SW480 (cell line): Measurements from ENCODE around the gene SLC9A7.
A peak's percentile ranks its signal among the peaks of the same experiment; 100 is the strongest.
"Not testable (repeated sequence)": the region's sequence is repeated elsewhere in the genome, so short reads cannot be mapped to it uniquely, and the experiment has no call there.

Experiments used
- DNase-seq: peaks from one replicate; pipeline ENCODE4 v3.0.0-alpha.2; 2016; ENCODE audit warnings: low spot score

The SLC9A7 gene

DNA sequence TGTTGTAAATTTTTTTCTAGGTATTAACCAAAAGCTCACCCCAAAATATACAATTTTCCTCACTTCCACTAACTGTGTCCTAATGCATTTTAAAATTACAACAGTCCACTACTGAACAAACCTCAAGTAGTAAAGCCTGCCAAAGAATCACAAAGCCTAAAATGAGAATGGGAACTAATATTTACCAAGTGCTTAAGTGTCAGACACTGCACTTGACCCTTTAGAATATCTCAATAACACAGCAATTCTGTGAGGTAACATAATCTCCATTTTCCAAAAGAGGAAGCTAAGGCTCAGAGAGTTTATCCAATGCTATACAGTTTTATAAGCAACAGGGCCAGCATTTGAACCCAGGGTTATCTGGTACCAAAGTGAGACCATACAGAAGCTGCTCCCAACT, 4.9 kb downstream of the SLC9A7 start:
- no peak for DNase-seq

DNA sequence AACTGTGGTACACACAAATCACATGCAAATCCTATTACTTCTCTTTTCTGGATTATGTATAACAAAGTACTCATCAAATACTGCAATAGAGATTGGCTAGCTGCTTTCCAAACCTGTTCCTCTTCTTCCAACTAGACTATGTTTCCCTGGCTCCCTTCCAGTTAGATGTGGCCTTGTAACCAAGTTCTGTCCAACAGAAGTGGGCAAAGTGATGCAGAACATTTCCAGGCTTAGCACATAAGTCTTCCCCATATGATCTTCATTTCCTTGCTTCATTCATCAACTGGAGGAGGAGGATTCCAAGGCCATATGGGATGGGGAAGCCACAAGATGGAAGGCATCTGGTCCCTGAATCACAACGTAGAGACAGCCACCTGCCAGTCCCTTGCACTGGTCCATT, 8.0 kb downstream of the SLC9A7 start:
- no peak for DNase-seq

DNA sequence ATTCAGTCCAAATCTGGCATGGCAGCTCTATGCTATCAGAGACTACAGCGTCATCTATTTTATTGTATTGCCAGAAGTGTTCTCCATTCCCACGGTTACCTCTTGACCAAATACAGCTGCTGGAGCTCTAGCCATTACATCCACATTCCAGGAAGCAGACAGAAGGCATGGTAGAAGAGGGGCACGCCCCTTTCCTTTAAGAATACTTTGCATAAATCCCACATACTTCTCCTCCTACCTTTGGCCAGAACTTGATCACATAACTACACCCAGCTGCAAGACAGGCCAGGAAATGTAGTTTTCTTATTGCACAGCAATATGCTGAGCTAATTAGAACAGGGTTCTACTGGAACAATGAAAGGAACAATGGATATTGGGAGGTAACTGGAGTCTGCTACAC, 14.9 kb downstream of the SLC9A7 start:
- DNase-seq: no peak

DNA sequence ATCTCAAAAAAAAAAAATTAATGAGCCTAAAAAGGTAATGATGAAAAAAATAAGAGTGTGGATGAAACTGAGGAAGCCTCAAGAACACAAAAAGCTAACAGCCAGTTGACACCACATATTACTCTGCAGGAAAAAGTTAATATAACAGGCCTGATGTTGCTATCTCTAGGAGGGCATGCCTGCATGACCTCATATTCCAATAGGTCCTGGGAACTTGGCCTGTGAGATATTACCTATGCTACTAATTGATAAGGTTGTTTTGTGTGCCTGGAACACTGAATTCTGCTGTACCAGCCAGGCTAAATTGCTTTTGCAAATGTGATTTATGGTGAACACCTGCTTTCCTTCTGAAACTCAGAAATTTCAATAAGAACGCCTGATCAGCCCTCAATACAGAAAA, 15.9 kb downstream of the SLC9A7 start:
- DNase-seq: no peak

DNA sequence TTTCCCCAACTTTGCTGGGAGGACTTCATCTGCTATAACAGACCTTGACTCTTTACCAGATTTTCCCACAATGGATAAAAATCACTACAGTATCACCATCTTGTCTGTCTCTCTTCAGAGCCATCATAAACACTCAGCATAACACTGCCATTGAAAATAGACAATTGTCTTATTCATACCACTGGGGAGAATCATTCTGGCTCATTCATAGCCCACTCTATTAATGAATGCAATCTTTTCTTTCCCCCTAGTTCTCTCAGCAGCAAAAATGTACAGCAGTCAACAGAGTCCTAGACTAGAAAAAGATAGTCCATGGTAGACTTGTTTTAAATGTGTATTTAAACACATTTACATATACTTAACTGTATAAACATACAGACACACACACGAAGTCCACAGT, 19.2 kb downstream of the SLC9A7 start:
- DNase-seq: no peak

DNA sequence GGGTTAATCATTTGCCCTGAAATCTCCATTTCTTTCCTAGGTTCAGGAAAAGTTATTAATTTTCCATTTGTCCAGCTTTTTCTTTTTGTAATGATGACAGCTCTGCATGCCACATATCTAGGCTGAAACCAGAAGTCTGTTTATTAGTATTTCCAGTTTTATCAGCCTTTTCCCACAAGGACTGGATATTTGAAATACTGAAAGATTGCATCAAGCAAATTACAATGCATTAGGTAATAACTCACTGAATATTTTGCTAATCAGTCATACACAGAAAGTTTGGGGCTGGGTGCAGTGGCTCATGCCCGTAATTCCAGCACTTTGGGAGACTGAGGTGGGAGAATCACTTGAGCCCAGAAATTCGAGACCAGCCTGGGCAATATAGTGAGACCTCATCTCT, 21.5 kb downstream of the SLC9A7 start:
- DNase-seq: no peak

DNA sequence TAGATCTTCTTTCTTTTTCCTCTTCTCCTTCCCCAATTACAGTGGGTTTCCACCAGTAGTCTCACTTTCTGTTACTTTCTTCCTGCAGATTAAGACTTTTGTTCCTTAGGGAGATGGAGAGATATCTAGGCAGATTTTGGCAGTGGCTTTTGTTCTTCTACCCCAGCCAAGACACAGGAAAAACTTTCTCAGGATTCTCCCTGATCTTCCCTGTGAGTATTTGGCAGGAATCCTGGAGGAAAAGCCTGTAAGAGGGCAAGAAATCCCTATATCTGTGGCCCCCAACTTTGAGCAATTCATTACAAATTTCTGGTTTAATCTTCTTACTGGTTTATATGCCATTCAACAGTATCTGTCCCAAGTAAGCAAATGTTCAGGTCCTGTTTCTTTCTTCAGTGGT, 21.9 kb downstream of the SLC9A7 start:
- no peak for DNase-seq

DNA sequence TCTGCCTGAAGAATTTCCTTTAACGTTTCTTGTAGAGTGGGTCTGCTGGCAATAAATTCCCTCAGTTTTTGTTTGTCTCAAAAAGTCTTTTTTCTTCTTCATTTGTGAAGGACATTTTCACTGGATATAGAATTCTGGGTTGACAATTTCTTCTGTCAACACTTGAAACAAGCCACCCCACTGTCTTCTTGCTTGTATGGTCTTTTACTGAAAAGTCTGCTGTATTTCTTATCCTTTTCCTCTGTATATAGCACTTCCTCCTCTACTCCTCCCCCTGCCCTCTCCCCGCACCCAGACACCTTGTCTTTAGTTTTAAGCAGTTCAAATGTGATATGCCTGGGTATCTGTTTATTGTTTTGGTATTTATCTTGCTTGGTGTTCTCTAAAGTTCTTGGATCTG, 23.3 kb downstream of the SLC9A7 start:
- no peak for DNase-seq

DNA sequence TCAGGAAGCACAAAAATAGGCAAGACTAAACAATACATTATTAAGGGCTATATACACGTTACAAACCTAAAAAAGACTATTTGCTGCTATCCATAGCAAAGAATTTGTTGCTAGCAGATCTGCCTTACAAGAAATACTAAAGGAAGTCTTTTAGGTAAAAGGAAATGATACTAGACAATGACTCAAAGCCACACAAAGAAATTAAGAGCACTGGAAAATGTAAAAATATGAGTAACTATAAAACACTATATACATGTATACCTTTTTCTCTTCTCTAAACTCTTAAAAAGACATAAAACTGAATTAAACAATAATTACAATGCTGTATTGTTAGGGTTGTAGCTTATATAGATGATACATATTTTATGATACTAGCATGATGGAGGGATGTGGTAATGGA, 25.7 kb downstream of the SLC9A7 start:
- DNase-seq: no peak

DNA sequence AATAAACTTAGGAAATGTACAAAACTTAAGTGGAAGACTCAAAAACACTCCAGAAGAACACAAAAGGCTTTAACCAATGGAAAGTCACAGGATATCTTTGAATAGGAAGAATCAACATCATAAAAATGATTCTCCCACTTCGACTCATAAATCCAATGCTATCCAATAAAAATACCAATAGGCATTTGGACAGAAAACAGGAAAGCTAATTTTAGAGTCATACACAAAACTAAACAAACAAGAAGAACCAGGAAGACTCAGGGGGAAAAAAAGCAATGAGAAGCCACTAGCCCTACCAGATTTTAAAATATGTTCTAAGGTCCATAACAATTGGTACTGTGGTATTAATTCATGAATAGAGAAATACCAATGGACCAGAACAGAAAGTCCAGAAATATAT, 28.2 kb downstream of the SLC9A7 start:
- no peak for DNase-seq

DNA sequence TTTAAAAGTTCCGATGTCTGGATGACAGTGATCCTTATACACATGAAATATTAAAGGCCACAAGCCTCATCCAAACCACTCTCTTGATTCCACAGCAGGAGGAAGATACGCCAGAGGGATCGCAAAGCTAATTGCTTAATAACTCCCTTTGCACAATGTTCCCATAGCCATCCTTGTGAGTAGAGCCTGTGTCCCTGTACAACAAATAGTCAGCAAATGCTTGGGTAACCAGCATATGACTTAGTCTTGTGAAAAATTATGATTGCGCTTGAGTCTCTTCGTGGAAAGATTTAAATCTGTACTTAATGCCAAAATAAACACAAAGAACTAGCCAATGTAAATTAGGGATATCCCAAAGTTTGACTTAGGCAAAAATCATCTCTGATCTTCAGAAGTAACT, 31.5 kb downstream of the SLC9A7 start:
- no peak for DNase-seq

DNA sequence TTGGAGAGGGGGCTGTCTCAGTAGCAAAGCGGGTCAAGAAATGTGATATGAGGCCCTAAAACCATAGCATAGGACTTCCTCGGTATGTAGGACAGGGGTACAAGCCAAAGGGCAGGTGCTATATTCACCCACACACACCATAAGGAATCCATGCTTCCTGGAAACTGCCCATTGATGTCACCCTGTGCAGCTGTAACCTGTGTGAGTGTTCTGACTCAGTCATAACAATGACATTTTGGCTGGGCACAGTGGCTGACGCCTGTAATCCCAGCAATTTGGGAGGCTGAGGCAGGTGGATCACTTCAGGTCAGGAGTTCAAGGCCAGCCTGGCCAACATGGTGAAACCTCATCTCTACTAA, 35.4 kb downstream of the SLC9A7 start:
- DNase-seq: not testable (repeated sequence)

DNA sequence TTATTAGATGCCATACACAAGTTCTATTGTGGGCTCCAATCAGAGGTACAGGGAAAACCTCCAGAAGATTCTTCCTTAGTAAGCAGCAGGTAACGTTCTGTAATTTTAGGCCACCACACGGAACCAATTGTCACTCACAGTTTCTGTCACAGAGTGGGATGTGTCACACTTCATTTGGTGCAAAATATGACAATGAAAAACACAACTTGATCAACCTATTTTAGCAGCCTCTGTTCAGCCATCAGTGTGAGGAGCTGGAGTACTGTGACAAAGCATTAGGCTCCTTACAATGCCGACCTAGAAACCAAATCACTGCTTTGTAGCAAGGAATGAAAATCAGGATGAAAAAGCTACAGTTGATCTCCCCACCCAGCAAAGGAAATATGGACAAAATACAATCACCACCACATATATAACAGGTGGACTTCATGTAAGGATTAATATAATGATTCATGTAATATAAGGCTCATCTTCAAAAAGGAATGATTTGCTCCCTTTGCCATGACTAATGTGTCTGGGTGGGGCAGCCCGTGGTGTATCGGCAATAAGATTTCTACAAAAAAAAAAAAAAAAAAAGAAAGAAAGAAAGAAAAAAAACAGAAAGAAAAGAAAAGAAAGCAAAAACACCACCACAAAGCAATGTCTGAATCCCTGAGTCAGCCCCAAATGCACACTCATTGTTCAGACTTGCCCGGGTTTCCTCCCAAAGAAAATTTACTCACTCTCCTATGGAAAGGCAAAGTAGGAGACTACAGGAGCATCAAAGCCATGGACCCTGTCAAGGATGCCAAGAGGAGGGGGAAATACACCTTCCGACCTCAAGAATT, 36.0 kb downstream of the SLC9A7 start:
- DNase-seq: no peak

DNA sequence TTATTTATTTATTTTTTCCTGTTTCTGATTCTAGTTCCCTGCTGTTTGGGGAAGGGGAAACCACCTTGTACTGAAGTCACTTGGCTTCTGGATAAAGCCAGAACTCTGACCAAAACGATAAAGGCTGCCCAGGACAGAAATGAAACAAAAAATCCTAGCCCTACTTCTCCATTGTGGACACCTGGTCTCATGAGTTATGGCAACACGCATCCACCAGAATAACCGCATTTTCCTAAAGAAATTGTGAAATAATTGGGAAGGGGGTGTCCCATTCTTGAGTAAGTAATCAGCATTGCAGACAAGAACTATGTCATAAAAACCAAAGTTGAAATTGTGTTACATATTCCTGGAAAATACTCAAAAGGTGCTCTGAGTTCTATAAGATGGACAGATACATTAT, 42.1 kb downstream of the SLC9A7 start:
- no peak for DNase-seq

DNA sequence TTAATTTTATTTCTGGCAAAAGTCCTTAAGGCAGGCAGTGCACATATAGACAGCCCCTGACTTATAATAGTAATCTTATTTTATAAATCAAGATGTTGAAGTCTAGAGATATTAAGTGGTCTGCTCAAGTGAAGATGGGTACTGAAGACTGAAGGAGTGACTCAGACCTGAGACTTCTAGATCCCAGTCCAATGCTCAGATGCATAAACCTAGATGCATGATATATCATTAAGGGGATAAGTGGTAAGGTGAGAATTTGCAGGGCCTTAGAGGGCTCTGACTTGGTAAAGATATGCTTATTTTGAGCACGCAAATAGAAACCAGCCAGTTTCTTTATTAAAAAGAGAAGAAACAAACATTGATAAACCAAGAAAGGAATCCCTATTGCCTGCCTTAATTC, 42.9 kb downstream of the SLC9A7 start:
- no peak for DNase-seq

DNA sequence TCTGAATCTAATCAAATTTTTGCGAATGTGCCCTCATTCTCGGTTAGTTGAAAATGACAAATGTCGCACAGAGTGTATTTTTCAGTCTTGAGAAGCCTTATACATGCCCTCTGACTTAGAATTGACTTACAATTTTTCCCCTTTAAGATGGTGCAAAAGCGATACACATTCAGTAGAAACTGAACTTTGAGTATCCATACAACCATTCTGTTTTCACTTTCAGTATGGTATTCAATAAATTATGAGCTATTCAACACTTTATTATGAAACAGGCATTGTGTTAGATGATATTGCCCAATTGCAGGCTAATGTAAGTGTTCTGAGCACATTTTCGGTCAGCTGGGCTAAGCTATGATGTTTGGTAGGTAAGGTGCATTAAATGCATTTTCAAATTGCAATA, 43.4 kb downstream of the SLC9A7 start:
- no peak for DNase-seq

DNA sequence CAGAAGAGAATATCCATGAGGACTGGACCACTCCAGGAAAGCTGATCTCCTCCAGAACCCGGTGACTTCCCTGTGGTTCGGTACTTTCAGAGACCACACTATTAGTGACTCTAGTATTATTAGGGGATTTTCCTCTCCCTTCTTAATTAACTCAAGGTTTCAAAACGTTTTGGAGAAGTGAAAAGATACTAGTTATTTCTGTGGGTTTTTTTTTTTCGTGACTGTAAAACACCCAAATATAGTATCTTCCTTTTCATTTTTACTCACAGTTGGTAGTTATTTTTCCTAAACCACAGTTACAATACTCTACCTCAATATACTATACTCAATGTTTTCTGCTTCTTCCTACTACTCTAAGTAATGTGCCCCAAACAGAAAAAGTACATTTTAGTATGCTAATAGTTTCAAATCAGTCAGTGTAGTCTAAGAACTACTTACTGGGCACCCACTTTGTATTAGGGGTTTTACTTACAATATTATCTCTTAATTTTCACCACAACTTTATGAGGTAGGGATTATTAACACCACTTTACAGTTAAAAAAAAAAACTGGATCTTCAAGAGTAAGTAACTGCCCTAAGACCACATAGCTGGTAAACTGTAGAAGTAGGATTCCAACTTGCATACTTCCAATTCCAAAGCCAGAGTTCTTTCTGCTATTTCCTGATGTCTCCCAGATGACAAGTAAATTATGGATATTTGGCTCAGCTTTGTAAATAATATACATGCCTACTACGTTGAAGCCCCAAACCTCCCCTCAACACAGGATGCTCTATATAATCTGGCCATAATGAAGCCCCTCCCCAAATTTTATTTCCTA, 45.0 kb downstream of the SLC9A7 start:
- DNase-seq: no peak

DNA sequence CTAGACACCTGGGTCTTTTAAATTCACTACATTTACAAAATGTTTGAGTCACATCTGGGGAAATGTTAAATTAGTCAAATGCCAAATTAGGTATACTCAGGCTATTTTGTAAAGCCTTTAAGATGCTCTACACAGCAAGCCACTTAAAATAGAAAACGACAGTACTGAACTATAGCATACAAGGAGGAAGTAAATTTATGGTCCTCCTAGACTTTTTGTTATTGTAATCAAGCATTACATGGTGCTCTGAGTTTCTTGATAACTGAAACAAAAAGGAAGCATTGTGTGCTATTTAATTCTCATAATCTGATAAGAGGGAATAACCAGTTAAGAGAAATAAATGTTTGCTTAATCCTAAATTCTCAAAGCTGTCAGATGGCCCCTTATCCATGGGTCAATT, 46.2 kb downstream of the SLC9A7 start:
- DNase-seq: no peak

DNA sequence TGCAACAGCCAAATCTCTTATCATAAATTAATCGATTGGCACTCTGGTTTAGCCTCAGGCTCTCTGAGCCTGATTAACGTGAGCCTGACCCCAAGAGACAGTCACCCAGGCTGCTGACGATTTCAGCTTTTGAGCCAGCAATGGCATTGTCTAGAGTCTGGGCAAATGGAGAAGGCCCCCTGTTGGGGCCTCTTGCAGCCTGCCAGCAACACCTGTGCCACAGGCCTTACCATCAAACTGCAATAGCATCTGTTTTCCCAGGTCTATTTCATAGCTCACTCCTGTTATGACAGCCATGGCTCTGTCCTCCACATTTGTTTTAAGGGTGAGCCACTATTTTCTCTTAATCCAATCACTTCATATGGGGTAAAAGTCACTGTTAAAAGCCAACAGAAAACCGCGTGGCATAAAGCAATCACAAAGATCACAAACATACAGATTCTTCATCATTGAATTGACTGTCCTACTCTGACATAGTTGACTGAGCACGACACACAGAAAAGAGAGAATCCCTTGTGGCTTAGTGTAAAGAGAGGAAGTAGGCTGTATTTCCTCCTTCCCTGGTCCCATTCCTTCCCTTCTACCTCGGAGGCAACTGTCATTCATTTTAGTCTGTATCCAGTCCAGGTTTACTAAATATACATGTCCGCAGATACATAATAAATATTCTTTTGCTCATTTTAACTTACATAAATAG, 47.8 kb downstream of the SLC9A7 start:
- no peak for DNase-seq

DNA sequence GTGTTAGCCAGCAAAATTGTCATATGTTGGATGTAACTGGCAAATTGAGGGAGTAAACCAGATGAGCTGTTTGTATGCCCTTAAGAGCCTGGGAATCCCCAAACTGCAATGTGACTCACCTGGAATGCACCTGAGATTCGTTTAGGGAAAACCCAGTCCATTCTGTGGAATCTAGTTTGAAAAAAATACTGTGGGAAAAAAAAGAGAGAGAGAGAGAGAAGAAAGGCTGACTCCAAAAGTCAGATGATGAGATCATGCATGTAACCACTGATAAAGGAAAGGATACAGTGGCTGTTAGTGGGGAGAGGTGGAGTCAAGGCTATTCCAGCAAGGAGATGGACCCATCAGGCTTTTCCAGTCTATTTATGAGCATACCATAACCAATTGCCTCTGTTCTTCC, 48.5 kb downstream of the SLC9A7 start:
- DNase-seq: peak; percentile 51

DNA sequence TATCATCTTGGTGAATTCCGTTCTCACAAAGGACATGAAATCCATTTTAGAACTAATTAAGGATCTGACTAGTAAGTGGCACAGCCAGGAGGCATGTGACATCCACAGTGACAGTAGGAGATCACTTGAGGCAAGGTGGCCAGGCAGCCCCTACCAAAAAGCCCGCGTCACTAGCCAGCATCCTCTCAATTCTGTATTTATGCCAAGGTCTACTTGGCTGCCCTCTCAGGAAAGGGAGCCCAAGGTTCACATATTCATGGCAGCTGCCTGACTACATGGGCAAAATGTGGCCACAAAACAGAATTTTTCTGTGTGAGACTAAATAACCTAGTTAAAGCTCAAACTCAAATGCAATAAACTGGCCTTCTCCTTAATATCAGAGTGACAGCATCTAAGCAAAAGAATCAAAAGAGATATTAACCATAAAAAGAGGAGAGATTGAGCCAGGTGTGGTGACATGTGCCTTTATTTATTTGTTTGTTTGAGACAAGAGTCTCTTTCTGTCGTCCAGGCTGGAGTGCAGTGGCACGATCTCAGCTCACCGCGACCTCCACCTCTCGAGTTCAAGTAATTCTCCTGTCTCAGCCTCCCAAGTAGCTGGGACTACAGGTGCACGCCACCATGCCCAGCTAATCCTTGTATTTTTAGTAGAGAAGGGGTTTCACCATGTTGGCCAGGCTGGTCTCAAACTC, 51.5 kb downstream of the SLC9A7 start:
- no peak for DNase-seq

DNA sequence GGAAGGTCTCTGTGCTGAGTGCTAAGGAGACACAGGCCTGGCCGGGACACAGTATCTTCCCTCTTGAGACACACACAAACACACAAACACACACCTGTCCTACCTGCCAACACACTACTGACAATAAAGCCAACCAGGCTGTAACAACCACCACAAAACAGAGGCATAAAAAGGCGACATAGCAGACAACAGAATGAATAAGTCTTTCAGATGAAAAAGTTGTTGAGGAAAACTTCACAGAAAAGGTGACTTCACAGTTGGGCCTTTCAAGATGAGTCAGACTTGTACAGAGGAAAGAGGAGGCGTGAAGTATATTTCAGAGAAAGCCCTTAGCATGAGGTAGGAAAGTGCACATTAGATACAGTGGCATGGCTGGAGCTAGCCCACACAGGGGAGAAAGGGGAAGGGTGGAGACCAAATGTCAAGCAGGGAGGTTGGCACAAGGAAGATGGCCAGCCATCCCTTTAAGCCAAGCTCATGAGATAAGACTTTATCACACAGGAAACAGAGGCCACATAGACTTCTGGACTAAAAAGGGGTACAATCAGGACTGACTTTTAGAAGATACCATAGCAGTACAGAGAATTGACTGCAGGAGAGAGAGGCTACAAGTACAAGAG, 54.0 kb downstream of the SLC9A7 start:
- no peak for DNase-seq
